IMR-90 (cell line): Measurements from ENCODE around the gene ACOX3. TPM values are rescaled to one million over a fixed set of nuclear protein-coding genes. Genes with fewer than 3 reads are reported as not detected.

Experiments
- ATAC-seq: fragments of 200-7000 bp; cut with Tn5 transposase; 2 replicates; pipeline ENCODE4 v1.9.1; 2020; ENCODE audit warnings: low read depth, mild to moderate bottlenecking, moderate library complexity
- BruUV-seq: library from RNA; stranded (reverse); fragments of 400-500 nt; replicated peaks from 2 replicates; lab custom pipeline; 2021; lab: Mats Ljungman, UMichigan
- CTCF ChIA-PET: fragments of 300-600 bp; formaldehyde crosslinking; extraction: SDS; loops from one replicate; lab custom pipeline; 2021; ENCODE audit warnings: antibody characterized with exemption; lab: Yijun Ruan, JAX
- POLR2A ChIA-PET: fragments of 300-600 bp; sonication (Branson Sonifier 250); formaldehyde crosslinking; loops from one replicate; lab custom pipeline; 2022; ENCODE audit warnings: antibody characterized with exemption; ENCODE audit not compliant: unreplicated experiment; lab: Charles Lee
- DNase-seq: peaks from one replicate; pipeline ENCODE4 v3.0.0; 2013
- H2AFZ ChIP-seq: replicated peaks from 2 replicates; pipeline ENCODE3; 2013; ENCODE audit warnings: low read length, mild to moderate bottlenecking; ENCODE audit not compliant: poor library complexity
- H2AK5ac ChIP-seq: 2 replicates; pipeline ENCODE4 v1.6.1; 2013; ENCODE audit warnings: low read depth, low read length, inconsistent platforms
- H2AK9ac ChIP-seq: replicated peaks from 2 replicates; pipeline ENCODE3; 2013; ENCODE audit warnings: mild to moderate bottlenecking, low read depth, low read length, moderate library complexity; ENCODE audit not compliant: poor library complexity
- H2BK120ac ChIP-seq: 2 replicates; pipeline ENCODE4 v1.6.1; 2013; ENCODE audit warnings: low read depth, low read length, inconsistent platforms
- H2BK15ac ChIP-seq: 3 replicates; pipeline ENCODE4 v1.6.1; 2013; ENCODE audit warnings: low read depth, low read length, inconsistent platforms
- H2BK20ac ChIP-seq: 2 replicates; pipeline ENCODE4 v1.6.1; 2013; ENCODE audit warnings: low read depth, mild to moderate bottlenecking, inconsistent platforms, low read length, moderate library complexity
- H2BK5ac ChIP-seq: 2 replicates; pipeline ENCODE4 v1.6.1; 2013; ENCODE audit warnings: mild to moderate bottlenecking, low read depth, low read length, inconsistent platforms; ENCODE audit not compliant: poor library complexity, severe bottlenecking
- H3K14ac ChIP-seq: replicated peaks from 2 replicates; pipeline ENCODE4 v1.6.1; 2013; ENCODE audit warnings: low read depth, low read length, inconsistent platforms
- H3K18ac ChIP-seq: 2 replicates; pipeline ENCODE4 v1.6.1; 2013; ENCODE audit warnings: low read depth, low read length, control low read depth
- H3K23ac ChIP-seq: 2 replicates; pipeline ENCODE4 v1.6.1; 2013; ENCODE audit warnings: low read depth, low read length, inconsistent platforms
- H3K27ac ChIP-seq: 2 replicates; pipeline ENCODE4 v1.5.1; 2013; ENCODE audit warnings: mild to moderate bottlenecking, control low read depth, low read length; ENCODE audit not compliant: insufficient read depth
- H3K27me3 ChIP-seq: 2 replicates; pipeline ENCODE4 v1.6.1; 2013; ENCODE audit warnings: low read length; ENCODE audit not compliant: control insufficient read depth, insufficient read depth
- H3K36me3 ChIP-seq: 2 replicates; pipeline ENCODE4 v1.6.1; 2013; ENCODE audit warnings: low read length, mixed read lengths; ENCODE audit not compliant: control insufficient read depth, insufficient read depth
- H3K4ac ChIP-seq: 2 replicates; pipeline ENCODE4 v1.6.1; 2013; ENCODE audit warnings: low read depth, low read length, inconsistent platforms
- H3K4me1 ChIP-seq: 2 replicates; pipeline ENCODE4 v1.6.1; 2013; ENCODE audit warnings: low read length, mixed read lengths; ENCODE audit not compliant: control insufficient read depth, insufficient read depth
- H3K4me2 ChIP-seq: 2 replicates; pipeline ENCODE4 v1.6.1; 2013; ENCODE audit warnings: low read depth, mild to moderate bottlenecking, control low read depth, low read length, moderate library complexity
- H3K4me3 ChIP-seq: 2 replicates; pipeline ENCODE4 v1.5.1; 2013; ENCODE audit warnings: low read depth, mild to moderate bottlenecking, control low read depth, low read length, moderate library complexity; ENCODE audit not compliant: insufficient read depth
- H3K56ac ChIP-seq: 2 replicates; pipeline ENCODE4 v1.6.1; 2013; ENCODE audit warnings: low read length, inconsistent platforms; ENCODE audit not compliant: insufficient read depth; ENCODE audit errors: extremely low read depth
- H3K79me1 ChIP-seq, 2 experiments: 2 replicates each; pipeline ENCODE4 v1.6.1; 2013; ENCODE audit warnings: low read length in 2 of 2, inconsistent platforms in 1 of 2, low read depth in 1 of 2
- H3K9ac ChIP-seq: 2 replicates; pipeline ENCODE4 v1.6.1; 2013; ENCODE audit warnings: low read depth, low read length, control low read depth
- H3K9me1 ChIP-seq: 2 replicates; pipeline ENCODE4 v1.6.1; 2013; ENCODE audit warnings: low read length, inconsistent platforms; ENCODE audit not compliant: insufficient read depth
- H3K9me3 ChIP-seq: 2 replicates; pipeline ENCODE4 v1.6.1; 2013; ENCODE audit warnings: low read length; ENCODE audit not compliant: control insufficient read depth, insufficient read depth
- H4K20me1 ChIP-seq: 2 replicates; pipeline ENCODE4 v1.6.1; 2013; ENCODE audit warnings: low read length, inconsistent platforms; ENCODE audit not compliant: insufficient read depth
- H4K5ac ChIP-seq: 2 replicates; pipeline ENCODE4 v1.6.1; 2013; ENCODE audit warnings: mild to moderate bottlenecking, low read depth, low read length, control low read depth
- H4K8ac ChIP-seq, 2 experiments: 2 replicates each; pipeline ENCODE4 v1.6.1; 2013; ENCODE audit warnings: low read depth in 2 of 2, low read length in 2 of 2, control low read depth in 1 of 2, inconsistent platforms in 1 of 2
- H4K91ac ChIP-seq: 2 replicates; pipeline ENCODE4 v1.6.1; 2013; ENCODE audit warnings: low read depth, low read length, inconsistent platforms; ENCODE audit not compliant: insufficient read depth
- CEBPB ChIP-seq: IDR thresholded peaks from 2 replicates; pipeline ENCODE4 v1.6.1; 2012; ENCODE audit warnings: low read depth, low read length, improper control_type of control experiment
- CHD1 ChIP-seq: IDR thresholded peaks from 2 replicates; pipeline ENCODE4 v1.6.1; 2012; ENCODE audit warnings: low read depth, low read length, improper control_type of control experiment
- ELK1 ChIP-seq: fragments of 150-350 bp; IDR thresholded peaks from 2 replicates; pipeline ENCODE4 v1.6.1; 2016; ENCODE audit warnings: low read depth, mild to moderate bottlenecking, low read length, moderate library complexity, borderline replicate concordance
- MAFK ChIP-seq: IDR thresholded peaks from 2 replicates; pipeline ENCODE4 v1.6.1; 2012; ENCODE audit warnings: low read depth, low read length, improper control_type of control experiment
- NFE2L2 ChIP-seq: fragments of 150-350 bp; IDR thresholded peaks from 2 replicates; pipeline ENCODE4 v1.6.1; 2016; ENCODE audit warnings: low read depth, mild to moderate bottlenecking, low read length
- RCOR1 ChIP-seq: IDR thresholded peaks from 2 replicates; pipeline ENCODE4 v1.6.1; 2012; ENCODE audit warnings: mild to moderate bottlenecking, low read length, improper control_type of control experiment; ENCODE audit not compliant: insufficient replicate concordance
- WGBS, 2 experiments: methylation state at CpG; one replicate each; pipeline versions ENCODE4 v1.1.5 to v1.1.7; 2013; ENCODE audit warnings: missing lambda C conversion rate in 2 of 2; ENCODE audit not compliant: insufficient read length in 1 of 2; ENCODE audit errors: extremely low coverage in 2 of 2; 5-methylcytosine and 5-hydroxymethylcytosine counted together
- dilution Hi-C: fragments of 300-500 bp; cut with HindIII; formaldehyde crosslinking; loops from one replicate; pipeline ENCODE4 v1.14.3; 2018; ENCODE audit warnings: low sequenced_read_pairs; ENCODE audit not compliant: unreplicated experiment
- in situ Hi-C: fragments of 300-500 bp; cut with MboI; formaldehyde crosslinking; loops from 3 replicates; pipeline ENCODE4 v1.14.3; 2019; ENCODE audit warnings: low sequenced_read_pairs, inconsistent platforms, mixed read lengths
- intact Hi-C: fragments of 100-400 bp; cut with micrococcal nuclease; formaldehyde crosslinking; loops from 2 replicates; pipeline ENCODE4 v1.10.0; 2022
- polyA plus RNA-seq, 3 experiments: library from polyadenylated mRNA; depleted of rRNA; stranded (reverse); fragments of >200 nt; gene quantifications; 2 replicates each; pipeline ENCODE4 v1.2.3, GENCODE V29; 2012; ENCODE audit warnings: low replicate concordance in 1 of 3
- total RNA-seq: library from RNA; depleted of rRNA; stranded (reverse); fragments of >200 nt; gene quantifications from 2 replicates; pipeline ENCODE4 v1.2.3, GENCODE V29; 2012

ACOX3 gene
- total and polyA plus RNA-seq, 2 of the 4 experiments (the other 2 are of a cell fraction) = 15.2 to 25.8 TPM

DNA sequence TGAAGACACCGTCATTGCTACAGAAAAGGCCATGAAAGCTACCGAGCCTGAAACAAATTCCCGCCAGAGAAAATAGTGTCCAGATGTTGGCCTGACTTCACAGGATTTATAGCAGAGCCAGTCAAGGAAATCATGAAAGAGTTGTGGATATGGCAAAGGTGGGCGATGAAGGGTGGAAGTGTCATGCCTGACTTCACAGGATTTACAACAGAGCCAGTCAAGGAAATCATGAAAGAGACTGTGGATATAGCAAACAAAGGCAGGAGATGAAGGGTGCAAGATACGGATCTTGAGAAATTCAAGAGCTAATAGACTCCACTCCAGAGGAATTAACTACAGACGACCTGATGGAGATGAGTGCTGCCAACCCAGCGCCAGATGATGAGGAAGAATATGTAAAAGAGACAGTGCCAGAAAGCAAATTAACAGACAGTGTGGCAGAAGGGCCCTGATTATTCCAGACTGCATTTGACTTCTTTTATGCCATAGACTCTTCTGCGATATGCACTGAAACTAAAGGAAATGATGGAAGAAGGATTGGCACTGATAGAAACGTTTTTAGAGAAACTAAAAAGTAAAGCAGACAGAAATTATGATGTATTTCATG, 17.2 kb upstream of the ACOX3 start:
- TF ChIP-seq MAFK = no peak
- no peak for TF ChIP-seq CHD1
- no peak for TF ChIP-seq CEBPB
- TF ChIP-seq ELK1 = no peak
- TF ChIP-seq RCOR1 = no peak
- no peak for TF ChIP-seq NFE2L2
- dilution Hi-C loops (no loop called here), in situ Hi-C loops (no loop called here), intact Hi-C loops (no loop called here)
- Histone ChIP-seq H2BK120ac (no peak overlapping the region), H2BK20ac (no peak overlapping the region), H3K9me1 (no peaks in the 10 kb centered on the region), H3K4me3 (no peak overlapping the region), H4K5ac (no peak overlapping the region), H4K20me1 (peaks cover 7% of the 10 kb centered on the region; the same call in 1 of the 2 replicates), H2AFZ (no peak overlapping the region), H2AK9ac (no peak overlapping the region), H3K14ac (no peak overlapping the region), H3K9me3 (no peaks in the 10 kb centered on the region), H3K18ac (no peak overlapping the region), H3K23ac (no peak overlapping the region), H3K56ac (no peak overlapping the region), H3K36me3 (peaks cover 40% of the 10 kb centered on the region), H3K4ac (no peak overlapping the region), H3K27me3 (no peaks in the 10 kb centered on the region), H4K8ac (no peak overlapping the region), H2BK5ac (no peak overlapping the region), H2BK15ac (no peak overlapping the region), H3K27ac (no peak overlapping the region), H3K79me1 (0 out of 4 replicates have a peak, but pooled peaks cover 2 to 3% of the 10 kb centered on the region in 2 experiments), H3K4me2 (no peak overlapping the region), H3K4me1 (no peaks in the 10 kb centered on the region), H2AK5ac (no peak overlapping the region), H4K91ac (no peak overlapping the region), H3K9ac (no peak overlapping the region)
- DNase-seq = no peak
- ChIA-PET CTCF (no interaction called here), POLR2A (no interaction called here)
- 92% methylated on average over 3 of the region's 9 CpGs; no CpG with 5 or more reads in 1 of the 2 experiments for WGBS, 2 experiments
- no peak for ATAC-seq
- BruUV-seq = no TSS peak
